Iris pigment epithelial cell (primary cell): ENCODE results near the gene EHMT2.

ENCODE experiments used
- DNase-seq: peaks from one replicate; pipeline ENCODE4 v3.0.0-alpha.2; 2011; ENCODE audit warnings: low read depth

EHMT2 gene

DNA sequence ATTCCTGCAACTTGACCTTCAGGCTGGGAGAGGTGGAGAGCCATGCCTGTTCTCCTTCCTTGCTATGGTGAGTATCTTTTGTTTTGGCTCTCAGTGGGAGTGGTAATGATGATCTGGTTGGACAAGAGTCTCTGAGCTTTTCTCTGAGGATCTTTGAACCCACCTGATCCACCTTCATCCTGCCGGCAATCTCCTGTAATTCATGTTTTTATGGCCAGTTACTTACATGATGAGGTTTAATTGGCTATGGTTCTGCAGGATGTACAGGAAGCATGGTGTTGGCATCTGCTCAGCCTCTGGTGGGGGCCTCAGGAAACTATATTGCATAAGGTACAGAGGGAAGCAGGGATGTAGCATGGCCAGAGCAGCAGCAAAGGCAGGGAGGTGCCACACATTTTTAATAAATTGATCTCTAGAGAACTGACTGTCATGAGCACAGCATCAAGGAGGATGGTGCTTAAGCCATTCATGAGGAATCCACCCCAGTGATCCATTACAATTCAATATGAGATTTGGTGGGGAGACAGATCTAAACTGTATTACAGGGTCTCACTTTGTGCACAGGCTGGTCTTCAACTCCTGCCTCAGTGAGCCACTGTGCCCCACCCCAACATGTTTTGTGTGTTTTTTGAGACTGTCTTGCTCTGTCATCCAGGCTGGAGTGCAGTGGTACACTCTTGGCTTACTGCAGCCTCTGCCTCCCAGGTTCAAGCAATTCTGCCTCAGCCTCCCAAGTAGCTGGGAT, 60.0 kb downstream of the EHMT2 start:
- DNase-seq = no peak

DNA sequence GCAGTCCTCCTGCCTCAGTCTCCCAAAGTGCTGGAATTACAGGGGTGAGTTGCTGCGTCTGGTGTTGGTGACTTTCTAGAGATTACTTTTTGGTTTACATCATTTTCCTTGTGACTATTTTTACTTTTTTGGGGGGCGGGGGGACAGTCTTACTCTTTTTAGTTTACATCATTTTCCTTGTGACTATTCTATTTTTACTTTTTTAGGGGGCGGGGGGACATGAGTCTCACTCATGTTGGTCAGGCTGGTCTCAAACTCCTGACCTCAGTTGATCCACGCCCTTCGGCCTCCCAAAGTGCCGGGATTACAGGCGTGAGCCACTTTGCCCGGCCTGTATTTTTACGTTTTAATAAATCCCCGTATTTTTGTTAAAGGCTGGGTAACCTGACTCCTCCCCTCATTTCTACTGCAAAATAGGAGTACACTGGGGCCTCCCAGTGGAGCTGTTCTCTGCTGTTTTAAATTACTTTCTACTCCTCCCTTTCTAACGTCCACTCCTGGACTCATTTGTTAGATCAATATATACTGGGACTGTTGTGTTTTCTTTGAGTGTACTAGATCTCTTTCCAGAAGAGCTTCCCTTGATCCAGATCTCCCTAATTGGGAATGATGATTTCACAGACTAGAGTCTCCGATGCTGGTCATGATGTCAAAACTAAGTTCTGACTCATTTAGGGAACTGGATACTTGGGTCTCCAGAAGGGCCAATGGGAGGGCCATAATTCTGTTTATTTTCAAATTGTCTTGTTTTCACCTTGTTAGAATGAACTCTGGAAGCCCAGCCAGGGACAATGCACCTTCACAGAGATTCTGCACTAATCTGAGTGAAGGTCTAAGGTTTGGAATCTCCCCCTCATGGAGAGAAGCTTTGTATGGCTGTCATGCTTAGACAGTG, 60.8 kb downstream of the EHMT2 start:
- peak; percentile 61 for DNase-seq

GRCh38 chr6:31836047-31836473, 61.4 kb downstream of the EHMT2 start:
- DNase-seq = no peak

DNA sequence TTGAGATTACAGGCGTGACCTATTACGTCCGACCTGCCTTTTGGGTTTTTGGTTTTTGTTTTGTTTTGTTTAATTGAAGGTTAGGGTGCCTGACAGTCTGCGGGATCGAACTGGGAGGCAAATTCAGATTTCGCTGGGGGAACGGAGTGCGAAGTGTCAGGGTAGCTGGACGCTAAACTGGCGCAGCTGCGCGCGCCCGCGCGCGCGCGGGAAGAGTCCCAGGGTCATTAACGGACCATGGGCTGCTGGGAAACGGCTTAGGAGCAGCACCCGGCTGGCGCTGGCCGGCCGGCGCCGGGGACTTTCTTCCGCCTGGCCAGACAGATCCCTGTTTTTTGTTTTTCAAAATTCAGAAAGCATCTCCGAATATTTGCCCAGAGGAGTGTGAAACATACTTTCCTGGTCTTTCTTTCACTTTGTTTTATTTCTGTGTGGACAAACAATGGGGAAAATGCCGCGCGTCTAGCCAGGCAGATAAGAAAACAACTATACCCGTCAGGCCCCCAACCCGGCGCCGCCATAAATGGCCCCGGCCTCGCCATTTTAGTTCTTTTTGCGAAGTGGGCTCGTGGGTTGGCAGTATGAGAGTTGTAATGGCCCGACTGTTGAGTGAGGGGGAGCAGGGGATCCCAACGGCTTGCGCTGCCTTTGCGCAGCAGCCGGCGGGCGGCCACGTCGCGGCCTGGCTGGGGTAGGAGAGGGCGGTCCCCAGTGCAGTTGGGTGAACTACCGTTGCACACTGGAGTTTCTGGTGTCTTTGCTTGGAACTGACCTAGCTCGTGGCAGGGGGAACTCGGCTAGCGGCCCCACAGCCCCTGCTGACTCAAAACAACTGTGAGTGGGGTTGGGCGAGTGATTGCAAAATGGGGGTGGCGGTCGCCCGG, 62.9 kb downstream of the EHMT2 start:
- DNase-seq = peak; percentile 82

DNA sequence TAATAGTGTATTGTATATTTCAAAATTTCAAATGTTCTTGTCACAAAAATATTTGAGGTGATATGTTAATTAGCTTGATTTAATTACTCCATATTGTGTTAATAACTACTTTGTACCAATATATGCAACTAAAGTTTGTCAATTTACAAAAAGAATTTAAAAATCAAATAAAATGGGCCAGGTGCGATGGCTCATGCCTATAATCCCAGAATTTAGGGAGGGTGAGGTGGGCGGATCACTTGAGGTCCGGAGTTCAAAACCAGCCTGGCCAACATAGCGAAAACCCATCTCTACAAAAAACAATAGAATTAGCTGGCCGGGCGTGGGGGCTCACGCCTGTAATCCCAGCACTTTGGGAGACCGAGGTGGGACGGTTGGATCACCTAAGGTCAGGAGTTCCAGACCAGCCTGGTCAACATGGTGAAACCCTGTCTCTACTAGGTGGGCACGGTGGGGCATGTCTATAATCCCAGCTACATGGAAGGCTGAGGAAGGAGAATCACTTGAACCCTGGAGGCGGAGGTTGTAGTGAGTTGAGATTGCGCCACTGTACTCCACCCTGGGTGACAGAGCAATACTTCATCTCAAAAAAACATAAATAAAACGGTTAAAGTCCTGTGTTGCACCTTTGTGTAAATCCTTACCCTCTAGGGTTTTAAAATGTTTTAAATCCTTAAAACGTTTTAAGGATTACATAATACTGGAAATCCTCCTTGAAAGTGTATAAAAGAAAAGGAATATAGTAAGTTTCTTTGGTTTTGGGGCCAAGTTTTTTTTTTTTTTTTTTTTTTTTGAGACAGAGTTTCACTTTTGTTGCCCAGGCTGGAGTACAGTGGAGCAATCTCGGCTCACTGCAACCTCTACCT, 65.9 kb downstream of the EHMT2 start:
- DNase-seq = no peak

GRCh38 chr6:31830886-31831335, 66.6 kb downstream of the EHMT2 start:
- no peak for DNase-seq
